ENCODE data around the gene HOXA3. TPM values are rescaled to one million over a fixed set of nuclear protein-coding genes. Genes with fewer than 3 reads are reported as not detected.

HOXA3 gene
- polyA plus RNA-seq, 4 donors = 38.6 to 53.0 (median 46.3) TPM

DNA sequence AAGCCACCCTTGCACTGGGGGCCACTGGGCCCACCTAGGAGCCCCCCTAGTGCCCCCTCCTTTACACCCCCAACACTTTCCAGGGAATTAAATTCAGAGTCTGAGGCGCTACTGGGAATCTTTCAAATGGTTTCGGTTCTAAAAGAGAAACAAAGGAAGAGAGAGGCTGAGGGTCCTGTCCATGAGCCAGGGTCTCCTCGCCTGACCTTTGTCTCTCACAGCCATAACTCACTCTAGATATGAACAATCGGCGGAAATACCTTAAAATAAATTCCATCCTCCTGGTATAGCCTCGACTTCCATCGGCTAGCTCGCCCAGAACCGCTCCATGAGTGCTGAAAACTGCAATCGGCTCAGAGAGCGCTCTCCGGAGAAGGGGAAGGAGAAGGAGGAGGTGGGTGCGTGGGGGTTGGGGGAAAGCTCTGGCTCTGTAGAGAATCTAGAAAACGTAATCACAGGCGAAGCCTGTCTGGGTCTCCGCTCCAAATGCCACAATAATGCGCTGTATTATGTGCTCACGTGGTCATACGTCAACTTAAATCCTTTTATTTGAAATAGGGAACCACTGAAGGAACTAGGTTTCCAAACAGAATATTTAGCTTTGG lies 34.4 kb downstream of the HOXA3 start:
- DNase-seq (ENCODE audit: low read depth in 4 of 4, low spot score in 3 of 4) = no peak

GRCh38 chr7:27116962-27117886 lies 35.2 kb downstream of the HOXA3 start:
- DNase-seq (ENCODE audit: low read depth in 4 of 4, low spot score in 3 of 4) = no peak

GRCh38 chr7:27116031-27116961 lies 36.1 kb downstream of the HOXA3 start:
- DNase-seq (ENCODE audit: low read depth in 4 of 4, low spot score in 3 of 4) = no peak

GRCh38 chr7:27115221-27116026 lies 37.0 kb downstream of the HOXA3 start:
- no peak for DNase-seq (ENCODE audit: low read depth in 4 of 4, low spot score in 3 of 4)

- no peak for DNase-seq (ENCODE audit: low read depth in 4 of 4, low spot score in 3 of 4)
Observed at GRCh38 chr7:27114881-27115220, 37.5 kb downstream of the HOXA3 start.

- no peak for DNase-seq (ENCODE audit: low read depth in 4 of 4, low spot score in 3 of 4)
Observed at GRCh38 chr7:27113991-27114769, 38.2 kb downstream of the HOXA3 start.

DNA sequence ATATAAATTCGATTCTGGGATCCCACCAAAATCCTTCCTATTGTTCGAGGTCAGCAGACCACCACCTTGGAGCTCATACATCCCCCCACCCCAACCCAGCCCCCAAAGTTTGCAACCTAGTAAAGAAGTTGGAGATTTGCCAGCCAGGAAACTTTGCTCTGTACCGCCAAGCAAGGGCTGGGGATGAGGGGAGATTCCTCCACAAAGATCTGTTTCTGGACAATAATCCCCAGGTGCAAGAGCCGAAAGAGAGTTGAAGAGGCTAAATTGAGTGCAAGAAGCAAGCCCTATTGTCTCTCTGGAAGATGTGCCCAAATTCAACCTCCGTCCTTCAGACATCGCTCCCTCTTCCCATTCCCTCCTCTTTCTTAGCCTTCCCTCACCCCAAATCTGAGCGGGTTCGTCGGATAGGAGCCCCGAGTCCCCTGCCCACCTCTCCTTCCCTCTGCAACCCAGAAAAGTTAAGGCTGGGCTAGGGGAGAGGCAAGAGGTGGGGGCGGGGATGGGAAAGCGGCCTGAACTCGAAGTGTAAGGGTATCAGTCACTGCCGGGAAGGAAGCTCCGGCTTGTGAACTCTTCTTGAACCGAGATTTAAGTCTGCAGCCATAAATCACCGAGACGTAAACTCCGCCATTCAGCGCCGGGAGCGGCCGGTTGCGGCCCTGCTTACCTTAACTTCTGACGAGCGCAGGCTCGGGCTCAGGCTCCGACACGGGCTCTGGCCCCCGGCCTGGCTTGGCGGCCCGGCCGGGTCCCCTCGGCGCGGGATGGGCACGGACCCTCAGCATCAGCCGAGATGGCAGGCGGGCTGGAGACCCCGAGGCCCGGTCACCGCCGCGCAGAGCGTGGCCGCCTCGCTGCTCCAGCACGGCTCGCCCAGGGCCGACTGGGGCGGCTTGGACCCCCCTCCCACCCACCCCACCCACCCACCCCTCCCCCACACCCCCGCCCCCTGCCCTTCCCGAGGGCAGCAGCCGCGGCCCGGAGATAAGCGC lies 39.1 kb downstream of the HOXA3 start:
- DNase-seq (ENCODE audit: low read depth in 4 of 4, low spot score in 3 of 4) = peak in 1 of 4 donors; percentile 92

- no peak for DNase-seq (ENCODE audit: low read depth in 4 of 4, low spot score in 3 of 4)
Observed at GRCh38 chr7:27112361-27112760, 40.0 kb downstream of the HOXA3 start.

DNA sequence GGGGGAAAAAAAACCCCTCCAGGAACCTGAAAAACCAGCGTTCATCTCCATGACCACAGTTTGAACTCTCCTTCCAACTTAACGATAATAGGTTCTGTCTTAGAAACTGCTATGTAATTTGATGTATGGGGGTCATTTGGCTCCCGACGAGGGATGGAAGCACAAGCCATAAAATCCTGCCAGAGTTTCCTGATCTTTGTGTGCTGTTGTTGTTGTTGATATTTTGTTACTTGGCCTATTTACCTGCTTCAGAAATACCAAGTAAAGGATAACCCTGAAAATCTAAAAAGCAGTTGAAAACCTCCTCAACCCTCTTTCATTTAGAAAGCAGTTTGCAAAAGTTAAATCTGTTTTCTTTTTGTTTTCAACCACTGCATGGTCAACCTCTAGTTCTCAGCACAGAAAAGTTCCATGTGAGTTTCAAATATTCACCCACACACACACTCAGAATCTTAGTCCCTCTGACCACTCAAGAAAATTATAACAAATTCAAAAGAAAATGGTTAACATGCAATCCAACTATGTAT lies 40.6 kb downstream of the HOXA3 start:
- DNase-seq (ENCODE audit: low read depth in 4 of 4, low spot score in 3 of 4) = no peak

DNA sequence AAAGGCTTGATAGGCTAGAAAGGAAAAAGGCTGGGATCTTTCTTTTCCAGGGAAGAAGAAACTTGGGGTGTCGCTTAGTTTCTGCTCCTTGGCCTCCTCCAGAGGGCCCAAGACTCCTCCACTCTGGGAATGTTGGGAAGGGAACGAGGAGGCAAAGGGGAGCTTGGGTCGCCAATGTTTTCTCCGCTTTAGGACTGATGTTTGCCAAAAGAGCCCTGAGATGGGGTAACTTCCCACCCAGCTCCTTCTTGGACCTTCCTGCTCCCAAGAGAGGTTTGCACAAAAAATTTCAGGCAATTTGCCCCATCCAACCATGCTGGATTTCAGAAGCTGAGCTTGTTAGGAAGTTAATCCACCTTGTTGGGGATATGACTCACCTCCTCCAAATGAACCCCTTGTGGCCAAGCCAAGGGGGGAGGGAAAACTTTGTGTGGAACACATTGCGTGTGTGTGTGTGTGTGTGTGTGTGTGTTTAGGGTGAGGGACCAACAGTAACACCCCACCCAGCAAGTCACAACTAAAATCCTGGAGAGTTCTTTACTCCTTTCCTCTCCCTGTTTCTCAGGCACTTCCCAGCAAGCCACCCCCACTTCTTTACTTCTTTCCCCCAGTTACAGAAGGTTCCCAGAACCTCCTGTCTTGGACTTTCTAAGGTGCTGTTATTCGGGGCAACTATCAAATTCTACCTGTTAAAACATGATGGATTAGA lies 41.2 kb downstream of the HOXA3 start:
- DNase-seq (ENCODE audit: low read depth in 4 of 4, low spot score in 3 of 4) = no peak

GRCh38 chr7:27110186-27111031 lies 42.0 kb downstream of the HOXA3 start:
- DNase-seq (ENCODE audit: low read depth in 4 of 4, low spot score in 3 of 4) = no peak

DNA sequence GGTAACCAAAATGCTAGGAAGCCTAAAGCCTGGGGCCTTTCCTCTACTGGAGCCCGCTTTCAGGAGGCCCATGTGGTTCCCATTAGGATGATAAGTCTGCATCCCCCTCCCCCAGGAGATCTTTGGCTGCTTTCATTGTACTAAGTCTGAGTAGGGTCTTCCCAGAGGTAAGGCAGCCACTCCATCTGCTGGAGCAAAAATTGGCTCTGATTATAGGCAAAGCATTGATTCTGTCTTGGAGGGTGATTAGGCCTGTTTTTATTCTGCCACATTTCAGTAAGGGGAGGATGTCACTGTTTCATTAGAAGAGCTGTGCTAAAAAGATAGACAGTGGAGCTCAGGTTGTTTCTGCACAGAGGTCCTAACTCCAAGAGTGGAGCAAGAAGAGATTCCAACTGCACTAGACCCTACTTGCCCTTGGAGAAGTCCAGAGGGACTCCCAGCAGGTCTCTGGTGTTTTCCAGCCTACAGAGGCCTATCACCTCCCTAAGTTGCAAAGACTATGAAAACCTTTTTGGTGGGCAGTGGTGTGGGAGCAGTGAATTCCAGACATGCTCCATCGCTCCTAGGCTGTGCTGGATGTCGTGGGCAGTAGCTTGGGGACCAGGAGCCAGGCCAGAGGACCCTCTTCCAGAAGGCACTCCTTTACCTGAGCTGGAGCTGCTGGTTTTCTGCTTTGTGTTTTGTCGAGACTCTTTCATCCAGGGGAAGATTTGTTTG lies 42.8 kb downstream of the HOXA3 start:
- DNase-seq (ENCODE audit: low read depth in 4 of 4, low spot score in 3 of 4) = no peak

DNA sequence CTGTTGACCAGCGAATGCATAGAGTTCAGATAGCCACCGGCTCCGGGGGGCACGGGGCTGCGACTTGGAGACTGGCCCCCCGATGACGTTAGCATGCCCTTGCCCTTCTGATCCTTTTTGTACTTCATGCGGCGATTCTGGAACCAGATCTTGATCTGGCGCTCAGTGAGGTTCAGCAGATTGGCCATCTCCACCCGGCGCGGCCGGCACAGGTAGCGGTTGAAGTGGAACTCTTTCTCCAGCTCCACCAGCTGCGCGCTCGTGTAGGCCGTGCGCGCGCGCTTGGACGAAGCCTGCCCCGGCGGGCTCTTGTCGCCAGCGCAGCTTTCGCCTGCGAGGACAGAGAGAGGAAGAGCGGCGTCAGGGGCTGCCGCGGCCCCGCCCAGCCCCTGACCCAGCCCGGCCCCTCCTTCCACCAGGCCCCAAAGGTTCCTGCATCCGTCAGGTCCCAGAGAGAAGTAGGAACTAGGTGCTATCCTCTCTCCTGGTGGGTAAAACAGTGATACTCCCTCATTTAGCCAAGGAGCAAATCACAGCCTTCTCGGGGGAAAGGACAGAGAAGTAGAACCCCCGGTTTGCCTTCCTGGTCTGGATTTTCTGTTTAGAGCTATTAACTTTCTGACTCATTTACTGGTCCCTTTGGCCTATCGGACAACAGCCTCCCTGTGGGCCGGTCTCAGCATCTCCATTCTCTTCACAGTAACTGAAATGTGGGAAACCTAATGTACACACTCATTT lies 43.8 kb downstream of the HOXA3 start:
- no peak for DNase-seq (ENCODE audit: low read depth in 4 of 4, low spot score in 3 of 4)

DNA sequence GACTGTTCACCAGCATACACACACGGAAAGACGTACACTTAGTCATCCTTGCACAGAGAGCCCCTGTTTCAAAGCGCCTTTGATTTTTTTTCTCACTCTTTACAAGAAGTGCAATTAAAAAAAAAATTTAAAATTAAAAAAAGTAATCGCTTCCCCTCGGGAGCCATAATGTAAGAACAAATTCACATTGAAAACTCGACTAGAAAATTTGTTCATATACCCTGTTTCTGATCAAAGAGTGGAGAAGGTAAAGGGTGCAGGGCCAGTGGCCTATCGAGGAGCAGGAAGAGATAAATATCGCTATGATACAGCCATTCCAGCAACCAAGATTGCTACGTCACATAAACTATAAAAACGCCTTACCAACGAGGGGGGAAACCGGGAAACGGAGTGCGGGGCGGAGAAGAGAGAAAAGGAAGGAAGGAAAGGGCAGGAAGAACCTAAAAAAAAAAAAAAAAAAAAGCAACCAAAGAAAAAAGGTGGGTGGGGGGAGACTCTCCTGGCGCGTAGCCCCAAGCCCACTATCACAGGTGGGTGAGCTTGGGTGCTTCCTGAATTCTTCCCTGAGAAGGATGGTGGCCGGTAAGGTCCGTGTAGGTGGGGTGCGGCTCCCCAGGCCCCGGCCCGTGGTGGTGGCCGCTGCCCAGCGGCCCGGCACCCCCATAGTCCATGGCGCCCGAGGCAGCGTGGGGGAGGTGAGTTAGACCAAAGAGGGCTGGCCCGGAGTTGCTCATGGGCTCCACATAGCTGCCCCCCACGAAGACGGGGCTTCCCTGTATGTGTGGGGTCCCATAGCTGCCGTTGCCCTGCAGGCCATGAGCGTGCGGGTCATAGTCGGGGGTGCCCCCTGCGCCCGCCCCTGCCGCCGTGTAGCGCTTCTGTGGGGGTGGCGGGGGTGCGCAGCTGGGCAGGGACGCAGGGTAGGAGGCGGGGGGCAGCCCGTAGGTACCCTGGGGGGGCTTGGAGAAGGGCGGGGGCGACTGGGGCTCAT lies 44.7 kb downstream of the HOXA3 start:
- DNase-seq (ENCODE audit: low read depth in 4 of 4, low spot score in 3 of 4) = no peak
